Measurements from ENCODE around the gene F2RL1. TPM values are rescaled to one million over a fixed set of nuclear protein-coding genes. Genes with fewer than 3 reads are reported as not detected.
"Not testable (repeated sequence)": the region's sequence is repeated elsewhere in the genome, so short reads cannot be mapped to it uniquely, and the experiment has no call there.

Gene F2RL1
- 0.32 and 0.39 TPM in 2 replicates for total RNA-seq (2021)
- Bru-seq, nascent RNA = percentile 21 among the genes with signal in this experiment
- percentile 28 among the genes with signal in this experiment for BruChase-seq, experiment 1, labeled RNA remaining after a 2-hour chase
- BruChase-seq, experiment 2, labeled RNA remaining after a 6-hour chase = percentile 29 among the genes with signal in this experiment
- long read RNA-seq = 0 reads

- ChIA-PET POLR2A (ENCODE audit: low non-redundant PET) (no interaction called here), CTCF (interaction anchor here (0.5 to 0.6 kb wide), 2 partner anchors 823 to 1478 kb away, joined by 3 to 4 read pairs; no protein-coding TSS in a partner anchor)
- no peaks in the 10 kb centered on the region for H3K27me3 ChIP-seq (replicated peaks; ENCODE audit: insufficient read depth, low read depth, low read length, poor library complexity)
- H3K36me3 ChIP-seq (ENCODE audit: insufficient read depth, low read length, poor library complexity, severe bottlenecking) = no peaks in the 10 kb centered on the region
- H3K9me3 ChIP-seq (ENCODE audit: low read depth, low read length, poor library complexity, severe bottlenecking) = no peaks in the 10 kb centered on the region
- H3K4me3 ChIP-seq (ENCODE audit: low read depth, low read length, poor library complexity, severe bottlenecking) = peak within 1 kb of the TSS; percentile 55
- intact Hi-C loops (cut with micrococcal nuclease; ENCODE audit: unreplicated experiment) = no loop called here
- no peak within 1 kb of the TSS for H3K27ac ChIP-seq (ENCODE audit: low read depth, low read length, poor library complexity, severe bottlenecking)
- no TSS peak for BruUV-seq (replicated peaks)
- peak; percentile 60 for DNase-seq (ENCODE audit: low spot score)
- no peaks in the 10 kb centered on the region for H3K4me1 ChIP-seq (ENCODE audit: insufficient read depth, low read length, poor library complexity, severe bottlenecking)
- TF ChIP-seq, protein P1, sequence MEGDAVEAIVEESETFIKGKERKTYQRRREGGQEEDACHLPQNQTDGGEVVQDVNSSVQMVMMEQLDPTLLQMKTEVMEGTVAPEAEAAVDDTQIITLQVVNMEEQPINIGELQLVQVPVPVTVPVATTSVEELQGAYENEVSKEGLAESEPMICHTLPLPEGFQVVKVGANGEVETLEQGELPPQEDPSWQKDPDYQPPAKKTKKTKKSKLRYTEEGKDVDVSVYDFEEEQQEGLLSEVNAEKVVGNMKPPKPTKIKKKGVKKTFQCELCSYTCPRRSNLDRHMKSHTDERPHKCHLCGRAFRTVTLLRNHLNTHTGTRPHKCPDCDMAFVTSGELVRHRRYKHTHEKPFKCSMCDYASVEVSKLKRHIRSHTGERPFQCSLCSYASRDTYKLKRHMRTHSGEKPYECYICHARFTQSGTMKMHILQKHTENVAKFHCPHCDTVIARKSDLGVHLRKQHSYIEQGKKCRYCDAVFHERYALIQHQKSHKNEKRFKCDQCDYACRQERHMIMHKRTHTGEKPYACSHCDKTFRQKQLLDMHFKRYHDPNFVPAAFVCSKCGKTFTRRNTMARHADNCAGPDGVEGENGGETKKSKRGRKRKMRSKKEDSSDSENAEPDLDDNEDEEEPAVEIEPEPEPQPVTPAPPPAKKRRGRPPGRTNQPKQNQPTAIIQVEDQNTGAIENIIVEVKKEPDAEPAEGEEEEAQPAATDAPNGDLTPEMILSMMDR (conservative IDR thresholded peaks at IDR 0.05; ENCODE audit: low read depth, low read length) = no peak
- TF ChIP-seq EZH2 (IDR thresholded peaks at IDR 0.05; ENCODE audit: borderline replicate concordance, low read depth, low read length, poor library complexity, severe bottlenecking) = no peak
These were observed at the start of gene F2RL1 for GRCh38 chr5:76818844-76819831. F2RL1 (plus strand) TSS chr5:76819030; CDS start chr5:76819183, 153 bp downstream.

GRCh38 chr5:76771041-76771440 is 47.8 kb upstream of the F2RL1 start:
- H3K9me3 ChIP-seq (ENCODE audit: low read depth, low read length, poor library complexity, severe bottlenecking); H3K4me3 ChIP-seq (ENCODE audit: low read depth, low read length, poor library complexity, severe bottlenecking); H3K4me1 ChIP-seq (ENCODE audit: insufficient read depth, low read length, poor library complexity, severe bottlenecking); H3K27me3 ChIP-seq (replicated peaks; ENCODE audit: insufficient read depth, low read depth, low read length, poor library complexity); BruUV-seq (replicated peaks); H3K36me3 ChIP-seq (ENCODE audit: insufficient read depth, low read length, poor library complexity, severe bottlenecking); H3K27ac ChIP-seq (ENCODE audit: low read depth, low read length, poor library complexity, severe bottlenecking); POLR2A ChIA-PET (ENCODE audit: low non-redundant PET); DNase-seq (ENCODE audit: low spot score): not testable (repeated sequence)
- CTCF ChIA-PET = interaction anchor here (0.7 kb wide), 1 partner anchor 197 kb away, joined by 3 read pairs; no protein-coding TSS in a partner anchor
- intact Hi-C loops (cut with micrococcal nuclease; ENCODE audit: unreplicated experiment) = loop anchor here (5.0 to 10.0 kb wide), 2 partner anchors 129 to 366 kb away; partner anchors contain the start of gene IQGAP2

GRCh38 chr5:76771705-76772405 is 47.0 kb upstream of the F2RL1 start:
- POLR2A ChIA-PET (ENCODE audit: low non-redundant PET) = no interaction called here

More at GRCh38 chr5:76771705-76772405, 47.0 kb upstream of the F2RL1 start:
- no peaks in the 10 kb centered on the region for H3K27me3 ChIP-seq (replicated peaks; ENCODE audit: insufficient read depth, low read depth, low read length, poor library complexity)
- DNase-seq (ENCODE audit: low spot score) = no peak
- intact Hi-C loops (cut with micrococcal nuclease; ENCODE audit: unreplicated experiment) = loop anchor here (5.0 to 10.0 kb wide), 2 partner anchors 130 to 367 kb away; partner anchors contain the start of gene IQGAP2
- H3K9me3 ChIP-seq (ENCODE audit: low read depth, low read length, poor library complexity, severe bottlenecking) = no peaks in the 10 kb centered on the region
- no TSS peak for BruUV-seq (replicated peaks)
- H3K27ac ChIP-seq (ENCODE audit: low read depth, low read length, poor library complexity, severe bottlenecking) = no peak overlapping the region
- H3K4me1 ChIP-seq (ENCODE audit: insufficient read depth, low read length, poor library complexity, severe bottlenecking) = peaks cover 3% of the 10 kb centered on the region
- TF ChIP-seq, protein P1 (conservative IDR thresholded peaks at IDR 0.05; ENCODE audit: low read depth, low read length) = no peak
- TF ChIP-seq EZH2 (IDR thresholded peaks at IDR 0.05; ENCODE audit: borderline replicate concordance, low read depth, low read length, poor library complexity, severe bottlenecking) = no peak
- CTCF ChIA-PET = no interaction called here
- H3K36me3 ChIP-seq (ENCODE audit: insufficient read depth, low read length, poor library complexity, severe bottlenecking) = no peaks in the 10 kb centered on the region
- no peak overlapping the region for H3K4me3 ChIP-seq (ENCODE audit: low read depth, low read length, poor library complexity, severe bottlenecking)

All from A673 (cell line).